GM23338 (cell line): ENCODE results near the gene ABI3. TPM values are rescaled to one million over a fixed set of nuclear protein-coding genes. Genes with fewer than 3 reads are reported as not detected.

Source experiments
- ATAC-seq: fragments of 200-7000 bp; cut with Tn5 transposase; 3 replicates; pipeline ENCODE4 v1.9.1; 2020
- DNase-seq: peaks from one replicate; pipeline ENCODE4 v3.0.0-alpha.2; 2015; ENCODE audit warnings: low spot score
- H2AFZ ChIP-seq: fragments of 200-600 bp; sonication (generic); 2 replicates; pipeline ENCODE4 v1.8.0; 2016; ENCODE audit warnings: antibody characterized with exemption, mild to moderate bottlenecking, moderate library complexity
- H3F3A ChIP-seq: fragments of 200-600 bp; sonication (generic); replicated peaks from 2 replicates; pipeline ENCODE4 v1.8.0; 2017; ENCODE audit warnings: antibody characterized with exemption, mixed run types, low read depth
- H3K27ac ChIP-seq: fragments of 200-600 bp; sonication (generic); 2 replicates; pipeline ENCODE4 v1.6.1; 2016; ENCODE audit warnings: low read depth
- H3K27me3 ChIP-seq: fragments of 200-600 bp; sonication (generic); 2 replicates; pipeline ENCODE4 v1.8.0; 2016; ENCODE audit warnings: mild to moderate bottlenecking, mixed run types, moderate library complexity; ENCODE audit not compliant: insufficient read depth
- H3K36me3 ChIP-seq: fragments of 200-600 bp; sonication (generic); 2 replicates; pipeline ENCODE4 v1.8.0; 2016; ENCODE audit warnings: mild to moderate bottlenecking; ENCODE audit not compliant: insufficient read depth
- H3K4me1 ChIP-seq: fragments of 200-600 bp; sonication (generic); 2 replicates; pipeline ENCODE4 v1.8.0; 2016; ENCODE audit warnings: mild to moderate bottlenecking, moderate library complexity; ENCODE audit not compliant: insufficient read depth
- H3K4me2 ChIP-seq: fragments of 200-600 bp; sonication (generic); 2 replicates; pipeline ENCODE4 v1.7.1; 2017; ENCODE audit warnings: mixed run types
- H3K4me3 ChIP-seq: fragments of 200-600 bp; sonication (generic); 2 replicates; pipeline ENCODE4 v1.6.1; 2016; ENCODE audit warnings: mixed run types
- H3K79me2 ChIP-seq: fragments of 200-600 bp; sonication (generic); replicated peaks from 2 replicates; pipeline ENCODE4 v1.8.0; 2017; ENCODE audit warnings: mild to moderate bottlenecking; ENCODE audit not compliant: insufficient read depth
- H3K9me2 ChIP-seq: fragments of 200-600 bp; sonication (generic); 2 replicates; pipeline ENCODE4 v1.8.0; 2017; ENCODE audit not compliant: insufficient read depth
- H4K20me1 ChIP-seq: fragments of 200-600 bp; sonication (generic); replicated peaks from 2 replicates; pipeline ENCODE4 v1.8.0; 2017; ENCODE audit warnings: mild to moderate bottlenecking; ENCODE audit not compliant: insufficient read depth
- H3K27ac Mint-ChIP-seq: 2 replicates; pipeline ENCODE4 v1.8.0; 2020; ENCODE audit warnings: inconsistent platforms, mild to moderate bottlenecking, moderate library complexity, mixed read lengths
- H3K27me3 Mint-ChIP-seq: 3 replicates; pipeline ENCODE4 v1.8.0; 2022; ENCODE audit warnings: low read depth, mild to moderate bottlenecking, moderate library complexity, mixed read lengths, inconsistent platforms; ENCODE audit not compliant: insufficient read depth, poor library complexity
- H3K36me3 Mint-ChIP-seq: 3 replicates; pipeline ENCODE4 v1.8.0; 2021; ENCODE audit warnings: low read depth, mild to moderate bottlenecking, inconsistent platforms, moderate library complexity, mixed read lengths
- H3K4me1 Mint-ChIP-seq: 3 replicates; pipeline ENCODE4 v1.8.0; 2020; ENCODE audit warnings: mild to moderate bottlenecking, inconsistent platforms, mixed read lengths
- H3K4me3 Mint-ChIP-seq: 3 replicates; pipeline ENCODE4 v1.8.0; 2021; ENCODE audit warnings: moderate library complexity, mild to moderate bottlenecking, inconsistent platforms, mixed read lengths
- H3K9me3 Mint-ChIP-seq: 3 replicates; pipeline ENCODE4 v1.8.0; 2020; ENCODE audit warnings: moderate library complexity, mild to moderate bottlenecking, inconsistent platforms, mixed read lengths
- CREB1 ChIP-seq: fragments of 250-450 bp; sonication (Bioruptor Pico); IDR thresholded peaks from 2 replicates; pipeline ENCODE4 v1.5.0; 2020; ENCODE audit warnings: low read depth, mild to moderate bottlenecking, moderate library complexity
- EZH2 ChIP-seq: fragments of 200-600 bp; sonication (generic); IDR thresholded peaks from one replicate; pipeline ENCODE4 v1.8.0; 2017; ENCODE audit warnings: antibody characterized with exemption, mild to moderate bottlenecking, low read depth; ENCODE audit not compliant: unreplicated experiment
- EZH2phosphoT487 ChIP-seq: fragments of 200-600 bp; sonication (generic); IDR thresholded peaks from one replicate; pipeline ENCODE4 v1.8.1; 2018; ENCODE audit warnings: antibody characterized with exemption; ENCODE audit not compliant: unreplicated experiment
- JUNB ChIP-seq: IDR thresholded peaks from one replicate; pipeline ENCODE4 v1.6.1; 2016; ENCODE audit warnings: antibody characterized with exemption; ENCODE audit not compliant: unreplicated experiment
- NANOG ChIP-seq: IDR thresholded peaks from 2 replicates; pipeline ENCODE4 v1.6.1; 2016; ENCODE audit warnings: antibody characterized with exemption, borderline replicate concordance
- STAT1 ChIP-seq: IDR thresholded peaks from one replicate; pipeline ENCODE4 v1.6.1; 2016; ENCODE audit warnings: antibody characterized with exemption; ENCODE audit not compliant: unreplicated experiment
- ZNF114 ChIP-seq: fragments of 250-450 bp; sonication (Bioruptor Pico); IDR thresholded peaks from 2 replicates; pipeline ENCODE4 v1.5.0; 2020; ENCODE audit warnings: mild to moderate bottlenecking, moderate library complexity
- ZNF331 ChIP-seq: fragments of 250-450 bp; sonication (Bioruptor Pico); IDR thresholded peaks from 2 replicates; pipeline ENCODE4 v1.5.0; 2020; ENCODE audit warnings: low read depth, mild to moderate bottlenecking, moderate library complexity
- polyA plus RNA-seq: library from polyadenylated mRNA; unstranded; fragments of >200 nt; fragmentation: Nextera tagmentation; extraction: Ambion mirVana; gene quantifications from 2 replicates; pipeline ENCODE4 v1.2.1, GENCODE V29; 2016
- total RNA-seq: library from RNA; depleted of rRNA; stranded (reverse); fragments of >200 nt; shearing (Covaris generic); gene quantifications from 2 replicates; pipeline ENCODE4 v1.2.3, GENCODE V29; 2014
- TF ChIP-seq, protein P1 (sequence below): IDR thresholded peaks from 2 replicates; pipeline ENCODE4 v1.6.1; 2016; ENCODE audit warnings: antibody characterized with exemption
- TF ChIP-seq, protein P2 (sequence below): fragments of 250-450 bp; sonication (Bioruptor Pico); IDR thresholded peaks from 2 replicates; pipeline ENCODE4 v1.5.0; 2020; ENCODE audit warnings: mild to moderate bottlenecking, moderate library complexity
- TF ChIP-seq, protein P3 (sequence below): IDR thresholded peaks from one replicate; pipeline ENCODE4 v1.6.1; 2018; ENCODE audit warnings: antibody characterized with exemption; ENCODE audit not compliant: unreplicated experiment
- TF ChIP-seq, protein P4 (sequence below), 2 experiments: fragments of 200-600 bp in 1 of 2; sonication (generic) in 1 of 2; conservative IDR thresholded peaks; 2 replicates each; pipeline versions ENCODE4 v1.5.1 to v1.6.1; 2016 to 2017; ENCODE audit warnings: antibody characterized with exemption in 2 of 2, low read depth in 2 of 2, mild to moderate bottlenecking in 2 of 2, moderate library complexity in 1 of 2

Gene ABI3
- total and polyA plus RNA-seq, 2 experiments from 2014 or later, result 1.8 to 3.0 TPM

DNA sequence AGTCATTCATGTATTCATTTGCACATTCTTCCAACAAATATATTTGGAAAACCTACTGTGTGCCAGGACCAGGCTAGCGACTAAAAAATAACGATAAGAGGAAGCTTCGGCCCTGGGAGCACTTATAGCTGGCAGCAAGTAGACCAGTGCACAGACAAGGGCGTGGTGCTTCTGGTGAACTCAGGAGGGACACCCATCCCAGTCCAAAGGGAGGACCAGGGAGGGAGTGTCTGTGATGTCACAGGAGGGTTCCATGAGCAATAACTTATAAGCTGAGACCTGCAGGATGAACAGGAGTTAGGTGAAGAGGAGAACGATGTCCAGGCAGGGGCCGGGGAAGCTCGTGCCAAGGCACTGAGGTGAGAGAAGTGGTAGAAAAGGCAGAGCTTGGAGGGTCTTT is 37.4 kb downstream of the ABI3 start:
- TF ChIP-seq, protein P1, sequence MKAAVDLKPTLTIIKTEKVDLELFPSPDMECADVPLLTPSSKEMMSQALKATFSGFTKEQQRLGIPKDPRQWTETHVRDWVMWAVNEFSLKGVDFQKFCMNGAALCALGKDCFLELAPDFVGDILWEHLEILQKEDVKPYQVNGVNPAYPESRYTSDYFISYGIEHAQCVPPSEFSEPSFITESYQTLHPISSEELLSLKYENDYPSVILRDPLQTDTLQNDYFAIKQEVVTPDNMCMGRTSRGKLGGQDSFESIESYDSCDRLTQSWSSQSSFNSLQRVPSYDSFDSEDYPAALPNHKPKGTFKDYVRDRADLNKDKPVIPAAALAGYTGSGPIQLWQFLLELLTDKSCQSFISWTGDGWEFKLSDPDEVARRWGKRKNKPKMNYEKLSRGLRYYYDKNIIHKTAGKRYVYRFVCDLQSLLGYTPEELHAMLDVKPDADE, result no peak
- TF ChIP-seq, protein P2, sequence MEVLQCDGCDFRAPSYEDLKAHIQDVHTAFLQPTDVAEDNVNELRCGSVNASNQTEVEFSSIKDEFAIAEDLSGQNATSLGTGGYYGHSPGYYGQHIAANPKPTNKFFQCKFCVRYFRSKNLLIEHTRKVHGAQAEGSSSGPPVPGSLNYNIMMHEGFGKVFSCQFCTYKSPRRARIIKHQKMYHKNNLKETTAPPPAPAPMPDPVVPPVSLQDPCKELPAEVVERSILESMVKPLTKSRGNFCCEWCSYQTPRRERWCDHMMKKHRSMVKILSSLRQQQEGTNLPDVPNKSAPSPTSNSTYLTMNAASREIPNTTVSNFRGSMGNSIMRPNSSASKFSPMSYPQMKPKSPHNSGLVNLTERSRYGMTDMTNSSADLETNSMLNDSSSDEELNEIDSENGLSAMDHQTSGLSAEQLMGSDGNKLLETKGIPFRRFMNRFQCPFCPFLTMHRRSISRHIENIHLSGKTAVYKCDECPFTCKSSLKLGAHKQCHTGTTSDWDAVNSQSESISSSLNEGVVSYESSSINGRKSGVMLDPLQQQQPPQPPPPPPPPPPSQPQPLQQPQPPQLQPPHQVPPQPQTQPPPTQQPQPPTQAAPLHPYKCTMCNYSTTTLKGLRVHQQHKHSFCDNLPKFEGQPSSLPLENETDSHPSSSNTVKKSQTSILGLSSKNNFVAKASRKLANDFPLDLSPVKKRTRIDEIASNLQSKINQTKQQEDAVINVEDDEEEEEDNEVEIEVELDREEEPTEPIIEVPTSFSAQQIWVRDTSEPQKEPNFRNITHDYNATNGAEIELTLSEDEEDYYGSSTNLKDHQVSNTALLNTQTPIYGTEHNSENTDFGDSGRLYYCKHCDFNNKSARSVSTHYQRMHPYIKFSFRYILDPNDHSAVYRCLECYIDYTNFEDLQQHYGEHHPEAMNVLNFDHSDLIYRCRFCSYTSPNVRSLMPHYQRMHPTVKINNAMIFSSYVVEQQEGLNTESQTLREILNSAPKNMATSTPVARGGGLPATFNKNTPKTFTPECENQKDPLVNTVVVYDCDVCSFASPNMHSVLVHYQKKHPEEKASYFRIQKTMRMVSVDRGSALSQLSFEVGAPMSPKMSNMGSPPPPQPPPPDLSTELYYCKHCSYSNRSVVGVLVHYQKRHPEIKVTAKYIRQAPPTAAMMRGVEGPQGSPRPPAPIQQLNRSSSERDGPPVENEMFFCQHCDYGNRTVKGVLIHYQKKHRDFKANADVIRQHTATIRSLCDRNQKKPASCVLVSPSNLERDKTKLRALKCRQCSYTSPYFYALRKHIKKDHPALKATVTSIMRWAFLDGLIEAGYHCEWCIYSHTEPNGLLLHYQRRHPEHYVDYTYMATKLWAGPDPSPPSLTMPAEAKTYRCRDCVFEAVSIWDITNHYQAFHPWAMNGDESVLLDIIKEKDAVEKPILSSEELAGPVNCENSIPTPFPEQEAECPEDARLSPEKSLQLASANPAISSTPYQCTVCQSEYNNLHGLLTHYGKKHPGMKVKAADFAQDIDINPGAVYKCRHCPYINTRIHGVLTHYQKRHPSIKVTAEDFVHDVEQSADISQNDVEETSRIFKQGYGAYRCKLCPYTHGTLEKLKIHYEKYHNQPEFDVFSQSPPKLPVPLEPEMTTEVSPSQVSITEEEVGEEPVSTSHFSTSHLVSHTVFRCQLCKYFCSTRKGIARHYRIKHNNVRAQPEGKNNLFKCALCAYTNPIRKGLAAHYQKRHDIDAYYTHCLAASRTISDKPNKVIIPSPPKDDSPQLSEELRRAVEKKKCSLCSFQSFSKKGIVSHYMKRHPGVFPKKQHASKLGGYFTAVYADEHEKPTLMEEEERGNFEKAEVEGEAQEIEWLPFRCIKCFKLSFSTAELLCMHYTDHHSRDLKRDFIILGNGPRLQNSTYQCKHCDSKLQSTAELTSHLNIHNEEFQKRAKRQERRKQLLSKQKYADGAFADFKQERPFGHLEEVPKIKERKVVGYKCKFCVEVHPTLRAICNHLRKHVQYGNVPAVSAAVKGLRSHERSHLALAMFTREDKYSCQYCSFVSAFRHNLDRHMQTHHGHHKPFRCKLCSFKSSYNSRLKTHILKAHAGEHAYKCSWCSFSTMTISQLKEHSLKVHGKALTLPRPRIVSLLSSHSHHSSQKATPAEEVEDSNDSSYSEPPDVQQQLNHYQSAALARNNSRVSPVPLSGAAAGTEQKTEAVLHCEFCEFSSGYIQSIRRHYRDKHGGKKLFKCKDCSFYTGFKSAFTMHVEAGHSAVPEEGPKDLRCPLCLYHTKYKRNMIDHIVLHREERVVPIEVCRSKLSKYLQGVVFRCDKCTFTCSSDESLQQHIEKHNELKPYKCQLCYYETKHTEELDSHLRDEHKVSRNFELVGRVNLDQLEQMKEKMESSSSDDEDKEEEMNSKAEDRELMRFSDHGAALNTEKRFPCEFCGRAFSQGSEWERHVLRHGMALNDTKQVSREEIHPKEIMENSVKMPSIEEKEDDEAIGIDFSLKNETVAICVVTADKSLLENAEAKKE (CRISPR knock-in tag), result no peak
- no peak for TF ChIP-seq ZNF331 (CRISPR knock-in tag)
- TF ChIP-seq EZH2phosphoT487, result no peak
- TF ChIP-seq, protein P3, sequence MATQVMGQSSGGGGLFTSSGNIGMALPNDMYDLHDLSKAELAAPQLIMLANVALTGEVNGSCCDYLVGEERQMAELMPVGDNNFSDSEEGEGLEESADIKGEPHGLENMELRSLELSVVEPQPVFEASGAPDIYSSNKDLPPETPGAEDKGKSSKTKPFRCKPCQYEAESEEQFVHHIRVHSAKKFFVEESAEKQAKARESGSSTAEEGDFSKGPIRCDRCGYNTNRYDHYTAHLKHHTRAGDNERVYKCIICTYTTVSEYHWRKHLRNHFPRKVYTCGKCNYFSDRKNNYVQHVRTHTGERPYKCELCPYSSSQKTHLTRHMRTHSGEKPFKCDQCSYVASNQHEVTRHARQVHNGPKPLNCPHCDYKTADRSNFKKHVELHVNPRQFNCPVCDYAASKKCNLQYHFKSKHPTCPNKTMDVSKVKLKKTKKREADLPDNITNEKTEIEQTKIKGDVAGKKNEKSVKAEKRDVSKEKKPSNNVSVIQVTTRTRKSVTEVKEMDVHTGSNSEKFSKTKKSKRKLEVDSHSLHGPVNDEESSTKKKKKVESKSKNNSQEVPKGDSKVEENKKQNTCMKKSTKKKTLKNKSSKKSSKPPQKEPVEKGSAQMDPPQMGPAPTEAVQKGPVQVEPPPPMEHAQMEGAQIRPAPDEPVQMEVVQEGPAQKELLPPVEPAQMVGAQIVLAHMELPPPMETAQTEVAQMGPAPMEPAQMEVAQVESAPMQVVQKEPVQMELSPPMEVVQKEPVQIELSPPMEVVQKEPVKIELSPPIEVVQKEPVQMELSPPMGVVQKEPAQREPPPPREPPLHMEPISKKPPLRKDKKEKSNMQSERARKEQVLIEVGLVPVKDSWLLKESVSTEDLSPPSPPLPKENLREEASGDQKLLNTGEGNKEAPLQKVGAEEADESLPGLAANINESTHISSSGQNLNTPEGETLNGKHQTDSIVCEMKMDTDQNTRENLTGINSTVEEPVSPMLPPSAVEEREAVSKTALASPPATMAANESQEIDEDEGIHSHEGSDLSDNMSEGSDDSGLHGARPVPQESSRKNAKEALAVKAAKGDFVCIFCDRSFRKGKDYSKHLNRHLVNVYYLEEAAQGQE, result no peak
- TF ChIP-seq NANOG, result no peak
- TF ChIP-seq ZNF114, result no peak
- TF ChIP-seq STAT1, result no peak
- TF ChIP-seq, protein P4, sequence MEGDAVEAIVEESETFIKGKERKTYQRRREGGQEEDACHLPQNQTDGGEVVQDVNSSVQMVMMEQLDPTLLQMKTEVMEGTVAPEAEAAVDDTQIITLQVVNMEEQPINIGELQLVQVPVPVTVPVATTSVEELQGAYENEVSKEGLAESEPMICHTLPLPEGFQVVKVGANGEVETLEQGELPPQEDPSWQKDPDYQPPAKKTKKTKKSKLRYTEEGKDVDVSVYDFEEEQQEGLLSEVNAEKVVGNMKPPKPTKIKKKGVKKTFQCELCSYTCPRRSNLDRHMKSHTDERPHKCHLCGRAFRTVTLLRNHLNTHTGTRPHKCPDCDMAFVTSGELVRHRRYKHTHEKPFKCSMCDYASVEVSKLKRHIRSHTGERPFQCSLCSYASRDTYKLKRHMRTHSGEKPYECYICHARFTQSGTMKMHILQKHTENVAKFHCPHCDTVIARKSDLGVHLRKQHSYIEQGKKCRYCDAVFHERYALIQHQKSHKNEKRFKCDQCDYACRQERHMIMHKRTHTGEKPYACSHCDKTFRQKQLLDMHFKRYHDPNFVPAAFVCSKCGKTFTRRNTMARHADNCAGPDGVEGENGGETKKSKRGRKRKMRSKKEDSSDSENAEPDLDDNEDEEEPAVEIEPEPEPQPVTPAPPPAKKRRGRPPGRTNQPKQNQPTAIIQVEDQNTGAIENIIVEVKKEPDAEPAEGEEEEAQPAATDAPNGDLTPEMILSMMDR (conservative IDR thresholded peaks at IDR 0.05; ENCODE audit: low read depth in 2 of 2), result no peak
- TF ChIP-seq CREB1 (CRISPR knock-in tag), result no peak
- no peak for TF ChIP-seq JUNB
- no peak for TF ChIP-seq EZH2
- DNase-seq (no peak), ATAC-seq (no peak)
- H3K27me3 ChIP-seq, result no peaks in the 10 kb centered on the region
- H3K27ac ChIP-seq, result no peak overlapping the region
- Mint-ChIP-seq H3K9me3 (no peaks in the 10 kb centered on the region), H3K27me3 (peaks cover 4% of the 10 kb centered on the region), H3K27ac (no peak overlapping the region), H3K36me3 (no peaks in the 10 kb centered on the region), H3K4me3 (no peak overlapping the region), H3K4me1 (no peaks in the 10 kb centered on the region)
- H3K36me3 ChIP-seq, result no peaks in the 10 kb centered on the region
- no peaks in the 10 kb centered on the region for H3F3A ChIP-seq
- H3K9me2 ChIP-seq, result no peaks in the 10 kb centered on the region
- no peak overlapping the region for H3K4me2 ChIP-seq
- no peaks in the 10 kb centered on the region for H3K4me1 ChIP-seq
- H2AFZ ChIP-seq, result no peak overlapping the region
- no peaks in the 10 kb centered on the region for H3K79me2 ChIP-seq
- no peak overlapping the region for H3K4me3 ChIP-seq
- no peaks in the 10 kb centered on the region for H4K20me1 ChIP-seq
